Calu3 (cell line): Measurements from ENCODE around the gene EFCAB11. TPM values are rescaled to one million over a fixed set of nuclear protein-coding genes. Genes with fewer than 3 reads are reported as not detected.

Experiments used
- BruUV-seq: library from RNA; stranded (reverse); fragments of 400-500 nt; replicated peaks from 2 replicates; lab custom pipeline; 2021; lab: Mats Ljungman, UMichigan
- CTCF ChIA-PET: fragments of 300-600 bp; sonication (Branson Sonifier 250); formaldehyde crosslinking; loops from one replicate; lab custom pipeline; 2022; ENCODE audit warnings: antibody characterized with exemption; lab: Charles Lee
- DNase-seq: peaks from one replicate; pipeline ENCODE4 v3.0.0; 2022
- H3K27ac Mint-ChIP-seq: one replicate; pipeline ENCODE4 v1.8.0; 2022; ENCODE audit warnings: mixed read lengths; ENCODE audit not compliant: unreplicated experiment
- H3K27me3 Mint-ChIP-seq: one replicate; pipeline ENCODE4 v1.8.0; 2022; ENCODE audit warnings: mixed read lengths; ENCODE audit not compliant: unreplicated experiment
- H3K36me3 Mint-ChIP-seq: one replicate; pipeline ENCODE4 v1.8.0; 2022; ENCODE audit warnings: mild to moderate bottlenecking, moderate library complexity, mixed read lengths; ENCODE audit not compliant: insufficient read depth, unreplicated experiment
- H3K4me1 Mint-ChIP-seq: one replicate; pipeline ENCODE4 v1.8.0; 2022; ENCODE audit warnings: mild to moderate bottlenecking, low read depth, mixed read lengths; ENCODE audit not compliant: unreplicated experiment
- H3K4me3 Mint-ChIP-seq: one replicate; pipeline ENCODE4 v1.8.0; 2022; ENCODE audit warnings: mild to moderate bottlenecking, low read depth, moderate library complexity, mixed read lengths; ENCODE audit not compliant: unreplicated experiment
- H3K9me3 Mint-ChIP-seq: one replicate; pipeline ENCODE4 v1.8.0; 2022; ENCODE audit warnings: low read depth, mixed read lengths; ENCODE audit not compliant: unreplicated experiment
- intact Hi-C: fragments of 100-400 bp; cut with micrococcal nuclease; formaldehyde crosslinking; loops from one replicate; pipeline ENCODE4 v1.10.0; 2022; ENCODE audit not compliant: unreplicated experiment
- total RNA-seq: library from RNA; stranded (reverse); gene quantifications from 2 replicates; pipeline ENCODE4 v1.2.3, GENCODE V29; 2022
- TF ChIP-seq, protein P1 (sequence below): fragments of 200-600 bp; IDR thresholded peaks from one replicate; pipeline ENCODE4 v1.8.0; 2022; ENCODE audit warnings: antibody characterized with exemption; ENCODE audit not compliant: unreplicated experiment

Gene EFCAB11
- total RNA-seq, 1 experiment from 2014 or later: 29.4 TPM

DNA sequence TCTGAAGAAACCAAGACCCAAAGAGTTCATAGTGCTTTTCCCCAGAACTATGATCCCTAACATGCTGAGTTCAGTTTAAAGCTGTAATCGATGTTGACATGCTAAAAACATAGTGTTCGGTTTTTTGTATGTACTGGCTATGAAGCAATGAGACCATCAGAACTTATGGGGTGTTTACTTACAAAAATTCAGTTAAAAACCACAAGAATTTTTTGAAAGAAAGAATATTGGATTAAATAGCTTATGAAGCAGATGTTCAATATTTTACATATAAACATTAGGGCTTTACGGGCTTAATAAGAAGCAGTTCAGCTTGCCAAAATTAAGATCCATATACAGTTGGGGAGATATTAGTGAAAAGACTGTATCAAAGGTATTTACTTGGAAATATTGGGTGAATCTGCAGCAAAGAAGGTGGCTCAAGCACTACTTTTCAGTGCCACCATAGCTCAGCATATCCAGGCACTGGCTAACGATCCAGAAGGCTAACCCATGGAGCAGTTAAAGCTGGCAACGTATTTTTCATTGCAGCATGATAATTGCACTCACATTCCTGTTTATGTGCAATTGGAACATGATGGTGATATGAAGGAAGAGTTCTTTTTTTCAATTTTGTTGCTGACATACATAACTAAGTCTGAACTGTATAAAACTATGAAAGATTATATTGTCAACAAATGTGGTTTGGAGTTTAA lies 125.9 kb downstream of the EFCAB11 start:
- no TSS peak for BruUV-seq
- CTCF ChIA-PET: no interaction called here
- Mint-ChIP-seq H3K27ac (no peak overlapping the region), H3K27me3 (no peaks in the 10 kb centered on the region), H3K4me1 (no peaks in the 10 kb centered on the region), H3K9me3 (no peaks in the 10 kb centered on the region), H3K36me3 (no peaks in the 10 kb centered on the region), H3K4me3 (no peak overlapping the region)
- DNase-seq: no peak
- TF ChIP-seq, protein P1, sequence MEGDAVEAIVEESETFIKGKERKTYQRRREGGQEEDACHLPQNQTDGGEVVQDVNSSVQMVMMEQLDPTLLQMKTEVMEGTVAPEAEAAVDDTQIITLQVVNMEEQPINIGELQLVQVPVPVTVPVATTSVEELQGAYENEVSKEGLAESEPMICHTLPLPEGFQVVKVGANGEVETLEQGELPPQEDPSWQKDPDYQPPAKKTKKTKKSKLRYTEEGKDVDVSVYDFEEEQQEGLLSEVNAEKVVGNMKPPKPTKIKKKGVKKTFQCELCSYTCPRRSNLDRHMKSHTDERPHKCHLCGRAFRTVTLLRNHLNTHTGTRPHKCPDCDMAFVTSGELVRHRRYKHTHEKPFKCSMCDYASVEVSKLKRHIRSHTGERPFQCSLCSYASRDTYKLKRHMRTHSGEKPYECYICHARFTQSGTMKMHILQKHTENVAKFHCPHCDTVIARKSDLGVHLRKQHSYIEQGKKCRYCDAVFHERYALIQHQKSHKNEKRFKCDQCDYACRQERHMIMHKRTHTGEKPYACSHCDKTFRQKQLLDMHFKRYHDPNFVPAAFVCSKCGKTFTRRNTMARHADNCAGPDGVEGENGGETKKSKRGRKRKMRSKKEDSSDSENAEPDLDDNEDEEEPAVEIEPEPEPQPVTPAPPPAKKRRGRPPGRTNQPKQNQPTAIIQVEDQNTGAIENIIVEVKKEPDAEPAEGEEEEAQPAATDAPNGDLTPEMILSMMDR: no peak
- intact Hi-C loops: no loop called here

DNA sequence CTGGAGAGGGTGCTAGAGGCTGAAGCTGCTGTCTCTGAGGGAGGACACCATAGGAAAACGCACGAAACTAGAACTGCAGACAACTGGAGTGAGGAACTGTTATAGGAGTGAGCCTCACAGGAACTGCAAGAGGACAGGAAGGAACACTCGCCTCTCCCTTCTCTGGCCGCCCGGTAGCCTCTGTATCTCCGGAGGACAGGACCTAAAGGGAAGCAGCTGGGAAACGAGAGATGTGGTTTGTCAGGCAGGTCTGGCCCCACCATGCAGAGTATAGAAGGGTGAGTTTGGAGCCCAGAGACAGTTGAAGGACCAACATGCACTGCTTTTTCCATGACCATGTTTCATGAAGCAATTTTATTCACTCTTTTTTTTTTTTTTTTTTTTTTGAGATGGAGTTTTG lies 127.3 kb downstream of the EFCAB11 start:
- Mint-ChIP-seq H3K27me3 (no peaks in the 10 kb centered on the region), H3K4me3 (no peak overlapping the region), H3K27ac (no peak overlapping the region), H3K9me3 (no peaks in the 10 kb centered on the region), H3K36me3 (no peaks in the 10 kb centered on the region), H3K4me1 (no peaks in the 10 kb centered on the region)
- no TSS peak for BruUV-seq
- TF ChIP-seq, protein P1: no peak
- CTCF ChIA-PET: no interaction called here
- DNase-seq: no peak
- intact Hi-C loops: no loop called here

DNA sequence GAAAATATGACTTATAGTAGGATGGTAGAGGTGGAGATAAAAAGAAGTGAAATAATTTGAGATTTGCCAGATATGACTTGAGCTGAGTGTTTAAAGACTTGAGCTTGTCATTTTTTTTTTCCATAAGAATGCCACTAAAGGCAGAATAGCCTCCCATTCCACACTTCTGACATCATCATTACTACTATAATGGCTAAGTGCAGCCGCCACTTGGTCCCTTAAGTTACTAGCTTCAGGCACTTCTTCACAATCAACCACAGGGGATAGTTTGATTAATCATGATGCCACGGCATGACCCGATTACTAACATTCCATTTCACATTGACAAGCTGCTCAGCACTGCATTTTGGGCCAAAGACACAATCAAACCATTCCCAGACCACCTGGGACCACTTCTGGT lies 127.9 kb downstream of the EFCAB11 start:
- intact Hi-C loops: no loop called here
- Mint-ChIP-seq H3K27me3 (no peaks in the 10 kb centered on the region), H3K4me1 (no peaks in the 10 kb centered on the region), H3K27ac (no peak overlapping the region), H3K36me3 (no peaks in the 10 kb centered on the region), H3K4me3 (no peak overlapping the region), H3K9me3 (no peaks in the 10 kb centered on the region)
- DNase-seq: no peak
- no TSS peak for BruUV-seq
- TF ChIP-seq, protein P1: no peak
- CTCF ChIA-PET: no interaction called here

DNA sequence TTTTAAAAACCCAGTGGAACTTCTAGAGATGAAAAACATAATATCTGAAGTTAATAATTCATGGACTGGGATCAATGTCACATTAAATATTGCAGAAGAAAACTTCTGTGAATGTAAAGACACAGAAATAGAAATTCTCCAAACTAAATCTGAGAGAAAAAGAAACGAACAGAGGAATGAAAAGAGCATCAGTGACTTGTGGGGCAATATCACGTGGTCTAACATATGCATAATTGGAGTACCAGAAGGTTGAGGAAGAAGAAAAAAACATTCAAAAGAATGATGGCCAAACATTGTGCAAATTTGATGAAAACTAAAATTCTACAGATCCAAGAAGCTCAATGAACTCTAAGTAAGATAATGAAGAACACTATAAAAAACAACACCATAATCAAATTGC lies 130.8 kb downstream of the EFCAB11 start:
- intact Hi-C loops: no loop called here
- H3K9me3 Mint-ChIP-seq: no peaks in the 10 kb centered on the region
- TF ChIP-seq, protein P1: no peak
- no TSS peak for BruUV-seq
- H3K36me3 Mint-ChIP-seq: no peaks in the 10 kb centered on the region
- no peaks in the 10 kb centered on the region for H3K27me3 Mint-ChIP-seq
- CTCF ChIA-PET: no interaction called here
- DNase-seq: no peak
- H3K4me1 Mint-ChIP-seq: no peaks in the 10 kb centered on the region
- H3K27ac Mint-ChIP-seq: no peak overlapping the region
- H3K4me3 Mint-ChIP-seq: no peak overlapping the region
